LNCaP clone FGC (cell line): ENCODE measurements around the gene BNC2.

Experiments
- DNase-seq: peaks from one replicate; pipeline ENCODE4 v3.0.0-alpha.2; 2011; ENCODE audit warnings: low read depth
- H3K4me3 ChIP-seq: 2 replicates; pipeline ENCODE4 v1.5.1; 2011; ENCODE audit warnings: mild to moderate bottlenecking, low read depth, low read length, control low read depth
- CTCF ChIP-seq: IDR thresholded peaks from 2 replicates; pipeline ENCODE4 v1.5.1; 2012; ENCODE audit warnings: mild to moderate bottlenecking; ENCODE audit not compliant: control insufficient read depth, insufficient read depth; ENCODE audit errors: extremely low read depth

Gene BNC2

GRCh38 chr9:16653491-16654399 lies 216.7 kb downstream of the BNC2 start:
- no peak for DNase-seq
- TF ChIP-seq CTCF: no peak
- no peak overlapping the region for H3K4me3 ChIP-seq

- no peak for TF ChIP-seq CTCF
- no peak overlapping the region for H3K4me3 ChIP-seq
- DNase-seq: no peak
Measured at GRCh38 chr9:16652582-16652981, 217.9 kb downstream of the BNC2 start.

DNA sequence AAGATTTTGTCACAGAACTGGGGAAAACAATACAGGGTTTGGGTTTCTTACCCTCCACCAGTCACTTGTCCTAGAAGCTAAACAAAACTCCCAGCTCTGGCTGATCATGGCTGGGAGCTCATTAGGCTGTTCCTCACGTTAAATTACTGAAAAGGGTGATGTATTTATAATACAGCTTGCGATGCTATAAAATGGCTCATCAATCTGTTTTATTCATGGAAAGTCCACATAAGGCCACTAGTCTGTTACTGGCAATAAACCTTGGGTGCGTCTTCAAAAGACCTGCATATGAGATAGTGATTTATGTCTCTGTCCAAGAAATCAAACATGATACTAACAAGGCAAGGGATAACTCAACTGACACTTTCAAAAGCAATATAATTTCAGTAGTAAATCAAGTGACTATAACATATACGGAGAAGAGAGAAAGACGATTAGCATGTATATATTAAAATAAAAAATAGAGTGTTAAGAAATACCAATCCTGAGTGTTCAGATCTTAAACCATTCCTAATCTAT lies 219.0 kb downstream of the BNC2 start:
- no peak for TF ChIP-seq CTCF
- DNase-seq: no peak
- H3K4me3 ChIP-seq: no peak overlapping the region

- H3K4me3 ChIP-seq: no peak overlapping the region
- no peak for TF ChIP-seq CTCF
- DNase-seq: no peak
Measured at GRCh38 chr9:16645970-16646369, 224.5 kb downstream of the BNC2 start.

DNA sequence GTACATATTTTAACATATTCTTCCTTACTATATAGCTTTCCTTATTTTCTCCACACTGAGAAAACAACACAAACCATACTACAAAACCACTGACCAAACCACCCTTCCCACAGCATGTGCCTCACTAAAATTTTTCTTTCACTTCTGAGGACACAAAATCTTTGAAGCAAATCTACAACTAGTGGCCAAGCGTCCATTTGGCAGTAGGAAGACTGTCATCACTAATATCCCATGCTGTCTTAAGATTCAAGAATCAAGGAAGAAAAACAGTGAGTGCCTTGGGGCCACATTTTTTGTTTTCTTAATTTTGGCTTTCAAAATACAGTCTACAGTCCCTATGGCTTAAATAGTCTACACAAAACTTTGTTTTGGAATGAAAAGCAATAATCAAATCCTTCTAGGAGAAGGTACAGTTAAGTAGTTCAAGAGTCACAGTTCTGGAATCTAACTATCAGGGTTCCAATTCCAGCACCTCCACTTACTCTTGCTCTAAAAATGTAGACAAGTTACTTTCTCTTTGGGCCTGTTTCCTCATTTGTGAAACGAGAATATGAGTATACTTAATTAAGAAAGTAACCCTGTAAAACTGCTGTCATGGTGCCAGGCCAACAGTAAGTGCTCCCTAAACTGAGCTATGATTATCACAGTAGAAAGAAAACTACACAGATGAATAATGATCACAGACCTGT lies 227.9 kb downstream of the BNC2 start:
- DNase-seq: no peak
- TF ChIP-seq CTCF: no peak
- H3K4me3 ChIP-seq: no peak overlapping the region

DNA sequence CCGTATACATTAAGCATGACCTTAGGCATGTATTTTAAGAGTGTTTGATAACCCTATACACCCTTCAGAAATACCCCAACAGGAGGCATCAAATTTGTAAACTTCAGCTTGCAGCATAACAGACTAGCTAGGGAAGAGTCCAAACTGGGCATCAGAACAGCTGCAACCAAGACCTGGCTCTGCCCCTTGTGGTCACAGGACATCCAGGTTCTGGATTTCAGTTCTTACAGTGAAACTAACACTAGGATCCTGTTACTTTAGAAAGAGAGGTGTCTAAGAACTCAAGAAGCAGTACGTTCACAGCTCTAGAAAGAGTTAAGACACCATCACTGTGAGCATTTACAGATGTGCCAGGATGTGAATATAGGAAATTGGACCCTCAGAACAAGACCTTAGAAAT lies 229.8 kb downstream of the BNC2 start:
- H3K4me3 ChIP-seq: no peak overlapping the region
- no peak for DNase-seq
- no peak for TF ChIP-seq CTCF
